ENCODE data around the gene RNF213.
A peak's percentile ranks its signal among the peaks of the same experiment; 100 is the strongest.

RNF213 gene

GRCh38 chr17:80424878-80425765 is 164.5 kb downstream of the RNF213 start:
- no peak for DNase-seq

GRCh38 chr17:80425835-80426426 is 165.3 kb downstream of the RNF213 start:
- DNase-seq, result no peak

DNA sequence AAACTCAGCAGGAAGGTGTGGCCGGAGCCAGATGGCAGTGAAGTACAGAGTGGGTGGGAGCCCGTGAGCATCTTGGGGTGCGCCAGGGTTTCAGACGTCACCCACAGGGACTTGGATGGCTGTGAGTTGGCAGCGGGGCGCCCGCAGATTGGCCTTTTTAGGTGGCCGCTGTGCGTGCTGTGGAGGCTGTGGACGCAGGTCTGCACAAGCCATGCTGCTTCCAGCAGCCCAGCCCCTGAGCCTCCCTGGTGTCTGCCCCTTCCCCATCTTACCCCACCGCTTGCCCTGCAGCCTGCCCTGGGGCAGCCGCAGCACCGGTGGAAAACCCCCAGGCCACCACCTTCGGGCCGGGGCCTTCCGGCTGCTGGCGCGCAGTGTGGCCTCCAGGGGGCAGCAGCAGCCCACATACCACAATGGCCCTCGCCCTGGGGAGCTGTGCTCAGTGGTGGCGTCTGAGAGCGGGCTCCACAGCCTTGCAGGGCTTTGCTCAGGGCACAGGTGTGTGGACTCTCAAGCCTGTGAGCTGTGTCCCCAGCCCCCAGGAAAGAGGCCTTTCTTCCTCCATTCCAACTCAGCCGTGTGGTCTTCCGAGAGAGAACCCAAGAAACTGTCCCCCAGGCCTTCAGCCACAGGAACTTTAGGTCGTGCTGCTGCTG is 166.1 kb downstream of the RNF213 start:
- peak; percentile 89 for DNase-seq

- no peak for DNase-seq
Measured at GRCh38 chr17:80427366-80428282, 167.0 kb downstream of the RNF213 start.

GRCh38 chr17:80428363-80428762 is 167.7 kb downstream of the RNF213 start:
- no peak for DNase-seq

GRCh38 chr17:80428796-80429195 is 168.1 kb downstream of the RNF213 start:
- no peak for DNase-seq

GRCh38 chr17:80429356-80430275 is 169.0 kb downstream of the RNF213 start:
- no peak for DNase-seq

DNA sequence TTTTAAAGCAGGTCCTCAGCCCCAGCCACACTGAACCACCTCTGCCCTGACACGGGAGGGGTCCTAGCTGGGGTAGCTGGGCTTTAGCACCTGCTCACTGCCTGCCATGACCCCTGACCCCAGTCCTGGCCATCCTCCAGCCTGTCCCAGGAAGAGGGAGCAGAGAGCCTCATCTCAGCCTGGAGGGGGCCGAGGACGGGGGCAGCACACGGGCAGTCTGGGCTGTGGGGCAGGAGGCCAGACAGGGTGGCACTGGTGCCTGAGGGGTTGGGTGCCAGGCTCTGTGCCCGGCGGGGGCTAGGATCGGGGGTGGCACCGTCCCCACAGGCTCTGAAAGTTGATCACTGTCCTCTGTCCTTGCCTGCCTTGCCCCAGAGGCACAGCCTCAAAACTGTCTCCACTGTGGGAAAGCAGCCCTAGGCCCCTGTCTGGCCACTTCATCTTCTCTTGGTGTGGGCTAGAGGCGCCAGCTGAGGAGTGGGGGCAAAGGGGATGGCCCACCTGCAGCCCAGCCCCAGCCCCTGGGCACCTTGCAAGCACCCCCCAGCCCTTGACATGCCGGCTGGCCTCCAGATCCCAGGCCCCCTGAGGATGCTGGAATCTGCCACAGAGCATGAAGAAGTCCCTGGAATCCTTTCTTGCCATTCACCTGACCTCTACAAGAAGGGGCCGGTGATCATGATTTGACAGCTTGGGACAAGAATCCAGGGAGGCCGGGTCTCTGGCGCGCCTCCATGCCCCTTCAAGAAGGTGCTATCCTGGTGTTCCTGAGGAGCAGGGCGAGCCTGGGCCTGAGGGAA is 170.0 kb downstream of the RNF213 start:
- no peak for DNase-seq

DNA sequence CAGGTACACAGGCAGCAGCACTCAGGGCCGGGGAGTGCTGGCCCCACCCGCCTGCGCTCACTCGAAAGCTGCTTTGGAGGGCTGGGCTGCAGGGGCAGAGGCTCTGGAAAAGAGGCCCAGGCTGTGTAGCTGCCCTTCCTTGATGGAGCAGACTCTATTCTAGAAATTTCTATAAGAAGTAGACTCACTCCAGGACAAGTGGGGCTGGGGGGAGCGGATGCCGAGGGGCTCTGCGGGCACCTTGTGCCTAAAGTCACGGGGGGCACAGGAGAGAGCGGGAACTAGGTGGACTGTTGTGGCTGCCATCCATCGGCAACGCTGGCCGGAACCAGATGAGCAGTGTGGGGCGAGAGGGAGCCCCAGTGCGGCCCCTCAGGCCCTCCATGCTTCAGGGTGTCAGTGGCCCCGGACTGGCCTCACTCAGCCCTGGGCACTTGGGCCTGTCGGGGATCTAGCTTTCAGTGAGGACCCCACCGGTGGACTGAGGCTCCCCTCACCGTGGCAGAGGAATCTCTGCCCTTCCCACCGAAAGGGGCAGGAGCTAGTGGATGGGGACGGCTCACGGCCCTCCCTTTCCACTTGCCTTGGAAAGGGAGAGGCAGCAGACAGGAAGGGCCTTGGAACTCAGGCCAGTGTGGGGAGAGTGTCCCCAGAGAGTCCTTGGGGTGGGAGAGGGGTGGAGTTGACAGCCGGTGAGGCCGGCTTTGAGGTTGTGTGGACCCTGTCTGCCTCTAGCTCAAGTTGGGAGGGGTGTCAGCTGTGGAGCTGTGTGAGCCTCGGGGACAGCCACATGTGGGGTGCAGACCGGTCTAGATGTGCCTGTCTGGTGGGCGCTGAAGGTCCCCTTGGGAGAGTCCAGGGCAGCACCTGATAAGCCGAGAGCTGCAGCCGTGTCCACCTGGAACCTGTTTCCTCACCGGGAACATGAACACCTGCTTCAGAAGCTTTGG is 170.9 kb downstream of the RNF213 start:
- no peak for DNase-seq

GRCh38 chr17:80432350-80432955 is 171.8 kb downstream of the RNF213 start:
- DNase-seq, result no peak

DNA sequence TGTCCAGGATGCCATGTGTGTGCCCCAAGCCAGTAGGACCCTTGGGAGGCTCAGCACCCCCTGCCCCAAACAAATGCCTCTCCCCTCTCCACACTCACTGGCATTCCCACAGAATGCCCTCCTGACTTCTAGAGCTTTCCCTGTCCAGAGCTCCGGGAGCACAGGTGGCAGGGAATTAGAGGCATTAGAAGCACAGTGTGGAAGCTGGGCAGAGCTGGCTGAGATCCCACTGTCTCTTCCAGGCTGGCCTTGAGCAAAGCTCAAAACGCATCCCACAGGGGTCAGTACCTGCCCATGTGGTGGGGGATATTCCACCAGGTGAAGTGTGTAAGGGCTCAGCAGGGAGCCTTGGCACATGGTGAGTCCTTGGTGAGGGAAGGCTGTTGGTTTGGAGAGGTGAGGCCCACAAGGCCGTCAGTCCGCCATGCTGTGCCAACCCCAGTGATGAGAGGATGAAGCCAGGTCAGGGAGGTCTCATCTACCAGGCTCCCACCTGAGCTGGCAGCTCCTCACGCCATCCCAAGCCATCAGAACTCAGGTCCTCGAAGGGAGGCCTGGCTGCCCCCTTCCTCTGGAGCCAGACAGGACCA is 172.4 kb downstream of the RNF213 start:
- DNase-seq, result no peak

DNA sequence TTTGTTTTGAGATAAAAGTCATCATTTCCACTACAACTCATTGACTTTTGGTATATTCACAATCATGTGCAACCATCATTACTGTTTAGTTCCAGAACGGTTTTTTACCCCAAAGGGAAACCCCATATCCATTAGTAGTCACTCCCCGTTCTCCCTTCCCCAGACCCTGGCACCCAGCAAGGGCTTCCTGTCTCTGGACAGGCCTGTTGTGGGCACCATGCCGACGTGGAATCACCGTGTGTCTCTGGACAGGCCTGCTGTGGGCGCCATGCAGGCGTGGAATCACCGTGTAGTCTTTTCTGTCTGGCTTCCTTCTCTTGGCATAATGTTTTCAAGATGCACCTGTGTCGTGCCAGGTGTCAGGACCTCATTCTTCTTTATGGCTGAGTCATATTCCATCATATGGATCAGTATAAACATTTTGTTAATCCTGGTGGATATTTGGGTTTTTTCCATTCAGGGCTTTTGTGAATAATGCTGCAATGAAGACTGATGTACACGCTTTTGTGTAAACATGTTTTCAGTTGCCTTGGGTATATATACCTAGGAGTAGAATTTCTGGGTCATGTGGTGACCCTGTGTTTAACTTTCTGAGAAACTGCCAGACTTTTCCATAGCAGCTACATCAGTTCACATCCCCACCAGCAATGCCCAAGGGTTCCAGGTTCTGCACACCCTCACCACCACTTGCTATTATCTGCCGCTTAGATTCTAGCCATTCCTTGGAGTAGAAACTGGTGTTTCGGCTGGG is 173.4 kb downstream of the RNF213 start:
- DNase-seq, result no peak

- no peak for DNase-seq
Measured at GRCh38 chr17:80437532-80437931, 176.9 kb downstream of the RNF213 start.

DNA sequence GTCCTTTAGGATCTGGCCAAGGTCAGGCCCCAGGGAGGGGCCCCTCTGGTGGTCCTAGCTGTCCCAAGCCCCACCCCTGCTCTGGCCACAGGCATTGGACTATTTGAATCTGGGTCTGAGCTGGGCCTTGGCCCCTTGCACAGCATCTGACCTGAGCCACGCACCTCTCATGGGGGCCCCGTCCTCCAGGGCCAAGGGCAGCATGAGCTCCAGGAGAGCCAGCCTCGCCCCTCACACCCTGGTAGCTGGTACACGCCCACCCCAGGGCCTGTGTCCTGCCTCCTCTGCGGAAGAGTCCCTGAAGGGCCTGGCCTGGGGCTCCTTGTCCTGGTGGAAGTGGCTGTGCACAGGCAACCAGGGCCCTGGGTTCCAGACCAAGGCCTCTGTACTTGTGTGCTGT is 178.2 kb downstream of the RNF213 start:
- DNase-seq, result no peak

DNA sequence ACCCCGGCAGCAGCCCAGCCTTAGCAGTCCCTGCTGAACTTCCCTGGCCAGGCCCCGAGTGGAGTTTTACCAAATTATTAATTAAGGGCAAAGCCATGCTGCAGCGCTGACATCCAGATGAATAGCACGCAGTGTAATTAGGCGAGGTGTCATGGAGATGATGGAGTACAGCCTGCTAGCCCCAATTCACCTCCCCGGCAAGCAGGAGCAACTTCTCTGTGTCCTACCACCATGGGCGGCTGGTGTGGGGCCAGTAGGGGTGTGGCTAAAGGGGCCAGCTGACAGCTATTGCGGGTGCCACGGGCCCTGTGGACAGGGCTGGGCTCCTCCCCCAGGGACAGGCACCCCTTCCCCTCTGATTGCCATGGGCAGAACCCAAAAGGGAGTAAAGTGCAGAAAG is 178.8 kb downstream of the RNF213 start:
- DNase-seq, result no peak

GRCh38 chr17:80441133-80441578 is 180.5 kb downstream of the RNF213 start:
- DNase-seq, result peak; percentile 40

DNA sequence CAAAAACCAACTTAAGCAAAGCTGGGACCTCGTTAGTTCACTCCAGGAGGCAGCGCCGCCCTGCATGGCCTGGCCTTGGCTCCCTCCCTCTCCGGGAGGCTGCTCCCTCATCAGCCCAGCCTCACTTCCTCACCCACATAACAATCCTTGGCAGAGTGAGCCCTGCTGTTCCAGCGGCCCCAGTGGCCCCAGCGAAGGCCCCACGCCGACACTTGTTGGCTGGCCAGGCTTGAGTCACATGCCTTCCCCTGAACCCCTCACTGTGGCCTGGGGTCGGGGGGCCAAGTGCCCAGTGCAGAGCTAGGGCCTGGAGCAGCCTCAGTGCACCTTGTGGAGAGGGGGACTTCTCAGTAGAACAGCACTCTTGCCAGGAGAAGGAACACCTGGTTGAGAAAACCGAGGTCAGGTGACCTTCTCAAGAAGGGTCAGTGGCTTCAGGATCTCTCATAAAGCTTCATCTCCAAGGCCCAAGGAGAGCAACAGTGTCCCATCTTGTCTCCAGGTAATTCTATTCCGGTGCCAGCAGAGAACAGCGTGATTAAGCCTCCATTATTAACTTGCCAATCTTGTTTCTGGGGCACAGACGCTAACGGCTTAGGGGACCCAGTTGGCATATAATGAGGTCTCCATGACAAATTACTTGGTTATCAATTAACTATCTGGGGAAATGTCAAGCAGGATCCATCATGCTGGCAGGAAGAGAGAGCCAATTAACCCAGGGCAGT is 181.1 kb downstream of the RNF213 start:
- no peak for DNase-seq
